ENCODE measurements around the gene THOC7.

DNA sequence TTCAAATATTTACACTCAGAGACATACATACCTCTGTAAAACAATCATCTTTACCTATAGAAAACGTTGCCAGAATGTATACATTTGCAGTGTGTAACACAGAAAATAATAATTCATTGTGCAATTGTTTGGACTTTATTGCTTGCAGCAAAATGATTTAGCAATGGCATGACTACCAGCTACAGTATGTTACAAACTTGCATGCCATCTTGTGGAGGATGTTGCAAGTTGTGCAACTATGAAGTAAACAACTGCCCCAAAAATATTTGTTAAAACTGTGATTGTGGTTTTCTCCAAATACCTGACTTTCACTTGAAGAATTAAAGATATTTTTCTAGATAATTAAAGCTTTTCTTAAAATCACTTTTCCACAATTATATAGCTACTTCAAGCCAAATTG is 71.6 kb downstream of the THOC7 start:
- TF ChIP-seq CTCF (IDR thresholded peaks at IDR 0.05) (peak in 4 of 6 experiments; percentile 21 to 38 (median 25)), POLR2A (IDR thresholded peaks at IDR 0.05) (no peak)

All from adrenal gland (tissue), 5 donors.